Activated B cell treated with CpG ODN at 0.5 μM for 24 hours (primary cell): ENCODE data around the gene RALGAPA2. TPM values are rescaled to one million over a fixed set of nuclear protein-coding genes. Genes with fewer than 3 reads are reported as not detected.

ENCODE experiments used
- ATAC-seq: fragments of 200-7000 bp; cut with Tn5 transposase; one replicate; pipeline ENCODE4 v1.10.0; 2021; ENCODE audit warnings: low read depth, mild to moderate bottlenecking, moderate library complexity
- CTCF ChIA-PET: fragments of 350-600 bp; sonication (Branson Sonifier 250); formaldehyde crosslinking; loops from one replicate; lab custom pipeline; 2021; ENCODE audit warnings: antibody characterized with exemption; lab: Charles Lee
- POLR2A ChIA-PET: fragments of 350-600 bp; sonication (Branson Sonifier 250); formaldehyde crosslinking; loops from one replicate; lab custom pipeline; 2021; ENCODE audit warnings: antibody characterized with exemption; lab: Charles Lee
- DNase-seq: peaks from one replicate; pipeline ENCODE4 v3.0.0; 2022
- H3K27ac Mint-ChIP-seq: one replicate; pipeline ENCODE4 v1.8.0; 2020; ENCODE audit warnings: mixed read lengths
- H3K27me3 Mint-ChIP-seq: one replicate; pipeline ENCODE4 v1.8.0; 2021; ENCODE audit warnings: mixed read lengths
- H3K36me3 Mint-ChIP-seq: one replicate; pipeline ENCODE4 v1.8.0; 2021; ENCODE audit warnings: low read depth, mixed read lengths
- H3K4me1 Mint-ChIP-seq: one replicate; pipeline ENCODE4 v1.8.0; 2021; ENCODE audit warnings: mixed read lengths
- H3K4me3 Mint-ChIP-seq: one replicate; pipeline ENCODE4 v1.8.0; 2020; ENCODE audit warnings: mild to moderate bottlenecking, mixed read lengths
- H3K9me3 Mint-ChIP-seq: one replicate; pipeline ENCODE4 v1.8.0; 2020; ENCODE audit warnings: mixed read lengths
- intact Hi-C: fragments of 100-400 bp; cut with micrococcal nuclease; formaldehyde crosslinking; loops from one replicate; pipeline ENCODE4 v1.15.1; 2024
- total RNA-seq: library from RNA; stranded (reverse); gene quantifications from 2 replicates; pipeline ENCODE4 v1.2.3, GENCODE V29; 2022
- TF ChIP-seq, protein P1 (sequence below): fragments of 200-600 bp; IDR thresholded peaks from one replicate; pipeline ENCODE4 v1.8.0; 2022; ENCODE audit warnings: antibody characterized with exemption, mild to moderate bottlenecking

The RALGAPA2 gene
- total RNA-seq, 1 donor from 2014 or later = 19.2 TPM

- Mint-ChIP-seq H3K27ac (no peak overlapping the region), H3K9me3 (no peaks in the 10 kb centered on the region), H3K4me3 (peak overlapping the region; percentile 48), H3K36me3 (no peaks in the 10 kb centered on the region), H3K4me1 (peaks cover 24% of the 10 kb centered on the region), H3K27me3 (peaks cover 50% of the 10 kb centered on the region)
- intact Hi-C loops = loop anchor here (5.0 kb wide), 1 partner anchor 1024 kb away; no protein-coding TSS in a partner anchor
- ChIA-PET POLR2A (no interaction called here), CTCF (no interaction called here)
- TF ChIP-seq, protein P1, sequence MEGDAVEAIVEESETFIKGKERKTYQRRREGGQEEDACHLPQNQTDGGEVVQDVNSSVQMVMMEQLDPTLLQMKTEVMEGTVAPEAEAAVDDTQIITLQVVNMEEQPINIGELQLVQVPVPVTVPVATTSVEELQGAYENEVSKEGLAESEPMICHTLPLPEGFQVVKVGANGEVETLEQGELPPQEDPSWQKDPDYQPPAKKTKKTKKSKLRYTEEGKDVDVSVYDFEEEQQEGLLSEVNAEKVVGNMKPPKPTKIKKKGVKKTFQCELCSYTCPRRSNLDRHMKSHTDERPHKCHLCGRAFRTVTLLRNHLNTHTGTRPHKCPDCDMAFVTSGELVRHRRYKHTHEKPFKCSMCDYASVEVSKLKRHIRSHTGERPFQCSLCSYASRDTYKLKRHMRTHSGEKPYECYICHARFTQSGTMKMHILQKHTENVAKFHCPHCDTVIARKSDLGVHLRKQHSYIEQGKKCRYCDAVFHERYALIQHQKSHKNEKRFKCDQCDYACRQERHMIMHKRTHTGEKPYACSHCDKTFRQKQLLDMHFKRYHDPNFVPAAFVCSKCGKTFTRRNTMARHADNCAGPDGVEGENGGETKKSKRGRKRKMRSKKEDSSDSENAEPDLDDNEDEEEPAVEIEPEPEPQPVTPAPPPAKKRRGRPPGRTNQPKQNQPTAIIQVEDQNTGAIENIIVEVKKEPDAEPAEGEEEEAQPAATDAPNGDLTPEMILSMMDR = no peak
- DNase-seq (peak; percentile 27), ATAC-seq (peak; percentile 27)
Observed at GRCh38 chr20:20368418-20369249, 343.8 kb downstream of the RALGAPA2 start.

- ATAC-seq = no peak
- H3K4me3 Mint-ChIP-seq = peak within 1 kb of the TSS; percentile 80
- DNase-seq = no peak
- ChIA-PET POLR2A (no interaction called here), CTCF (no interaction called here)
- TF ChIP-seq, protein P1 = no peak
- H3K9me3 Mint-ChIP-seq = no peaks in the 10 kb centered on the region
- peaks cover 54% of the 10 kb centered on the region for H3K27me3 Mint-ChIP-seq
- H3K27ac Mint-ChIP-seq = no peak within 1 kb of the TSS
- peaks cover 31% of the 10 kb centered on the region for H3K4me1 Mint-ChIP-seq
- no peaks in the 10 kb centered on the region for H3K36me3 Mint-ChIP-seq
- intact Hi-C loops = loop anchor here (5.0 kb wide), 1 partner anchor 1025 kb away; no protein-coding TSS in a partner anchor
Observed at GRCh38 chr20:20367575-20368417, 344.6 kb downstream of the RALGAPA2 start, which contains the start of gene INSM1. INSM1 (plus strand) TSS chr20:20368104; CDS start chr20:20368268, 164 bp downstream.

- ATAC-seq = no peak
- POLR2A ChIA-PET = no interaction called here
- no peak for DNase-seq
- intact Hi-C loops = loop anchor here (5.0 kb wide), 1 partner anchor 1025 kb away; no protein-coding TSS in a partner anchor
- CTCF ChIA-PET = no interaction called here
- Mint-ChIP-seq H3K4me1 (peaks cover 35% of the 10 kb centered on the region), H3K9me3 (no peaks in the 10 kb centered on the region), H3K36me3 (no peaks in the 10 kb centered on the region), H3K27me3 (peaks cover 54% of the 10 kb centered on the region), H3K27ac (no peak overlapping the region), H3K4me3 (peak overlapping the region; percentile 80)
- TF ChIP-seq, protein P1 = no peak
Observed at GRCh38 chr20:20366876-20367574, 345.4 kb downstream of the RALGAPA2 start.

GRCh38 chr20:20366551-20366875 lies 345.9 kb downstream of the RALGAPA2 start:
- no peak for ATAC-seq
- DNase-seq = no peak
- POLR2A ChIA-PET = no interaction called here
- intact Hi-C loops = loop anchor here (5.0 kb wide), 1 partner anchor 1026 kb away; no protein-coding TSS in a partner anchor
- TF ChIP-seq, protein P1 = no peak
- Mint-ChIP-seq H3K9me3 (no peaks in the 10 kb centered on the region), H3K27me3 (peaks cover 52% of the 10 kb centered on the region), H3K27ac (no peak overlapping the region), H3K4me3 (peak overlapping the region; percentile 38), H3K4me1 (peaks cover 35% of the 10 kb centered on the region), H3K36me3 (no peaks in the 10 kb centered on the region)
- CTCF ChIA-PET = no interaction called here
